Islet of Langerhans (tissue), 1 donor: ENCODE results near the gene DKK3.
"Not testable (repeated sequence)": the region's sequence is repeated elsewhere in the genome, so short reads cannot be mapped to it uniquely, and the experiment has no call there.

ENCODE experiments used
- FAIRE-seq: peaks from one replicate; lab custom pipeline; 2011; peaks lifted over from hg19 to GRCh38; lab: Jason Lieb, UNC

Gene DKK3

DNA sequence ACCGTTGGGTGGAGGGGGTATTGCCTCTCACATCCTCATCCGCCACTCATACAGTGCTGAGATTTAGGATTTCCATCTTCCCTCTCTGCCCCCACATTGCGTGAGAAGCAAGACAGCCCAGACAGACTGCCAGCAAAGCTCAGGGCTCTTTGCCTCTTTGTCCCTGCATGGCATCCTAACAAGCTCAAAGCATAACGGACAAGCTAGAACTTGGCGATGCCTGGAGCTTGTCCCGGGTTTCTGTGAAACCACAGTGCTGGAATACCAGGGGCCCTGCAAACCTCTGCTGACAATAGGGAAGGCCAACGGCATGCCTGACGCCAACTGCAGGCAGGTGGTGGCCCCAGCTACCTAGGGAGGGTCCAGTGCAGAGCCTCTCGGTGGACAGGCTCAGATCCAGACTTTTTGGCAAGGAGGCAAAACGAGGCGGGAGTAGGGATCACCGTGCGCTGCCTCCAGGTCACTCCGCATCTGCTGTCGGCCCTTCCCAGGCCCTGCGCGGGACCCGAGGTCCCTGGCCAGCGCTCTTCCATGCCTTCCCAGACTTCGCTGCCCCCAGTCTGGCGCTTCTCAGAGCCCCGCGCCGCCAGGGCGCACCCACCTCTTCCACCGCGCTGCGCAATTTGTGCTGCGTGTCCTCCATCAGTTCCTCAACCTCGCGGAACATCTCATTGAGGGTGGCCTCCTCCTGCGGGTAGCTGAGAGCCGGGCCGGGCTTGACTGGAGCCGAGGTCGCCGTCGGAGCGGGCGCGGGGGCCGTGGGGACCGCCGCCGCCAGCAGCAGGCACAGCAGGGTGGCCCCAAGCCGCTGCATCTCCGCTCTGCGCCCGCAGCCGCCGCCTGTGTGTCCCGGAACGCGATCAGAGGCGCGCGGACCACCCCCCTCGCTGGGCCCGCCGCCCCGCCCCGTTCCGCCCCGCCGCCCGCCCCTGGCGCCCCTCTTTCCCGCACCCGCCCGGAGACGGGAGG is at the start of gene DKK3:
DKK3 (minus strand) TSS at position 858 of the 969 bp plus-strand sequence; CDS start at position 814, 44 bp downstream.
- no peak for FAIRE-seq

DNA sequence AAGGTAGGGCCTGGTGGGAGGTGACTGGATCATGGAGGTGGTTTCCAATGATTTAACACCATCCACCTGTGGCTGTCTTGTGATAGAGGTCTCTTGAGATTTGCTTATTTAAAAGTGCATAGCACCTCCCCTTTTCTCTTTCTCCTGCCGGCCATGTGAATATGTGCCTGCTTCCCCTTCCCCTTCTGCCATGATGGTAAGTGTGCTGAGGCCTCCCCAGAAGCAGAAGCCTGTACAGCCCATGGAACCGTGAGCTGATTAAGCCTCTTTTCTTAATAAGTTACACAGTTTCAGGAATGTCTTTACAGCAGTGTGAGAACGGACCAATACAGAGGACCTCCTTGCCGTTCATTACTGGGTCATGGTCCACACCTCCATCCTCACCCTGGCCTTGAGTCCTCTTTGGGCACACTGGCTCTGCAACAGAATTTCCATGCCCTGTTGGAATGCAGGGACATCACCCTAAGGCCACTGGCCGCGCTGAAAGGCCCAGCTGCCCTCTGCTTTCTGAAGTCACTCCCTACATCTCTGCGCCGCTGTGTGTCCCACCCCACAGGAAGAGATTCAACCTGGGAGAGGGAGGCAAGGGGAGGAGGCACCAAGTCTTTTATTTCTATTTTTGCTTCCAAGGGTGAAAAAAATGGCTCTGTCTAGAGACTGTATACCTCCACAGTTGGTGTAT is 49.0 kb upstream of the DKK3 start:
- FAIRE-seq = no peak

DNA sequence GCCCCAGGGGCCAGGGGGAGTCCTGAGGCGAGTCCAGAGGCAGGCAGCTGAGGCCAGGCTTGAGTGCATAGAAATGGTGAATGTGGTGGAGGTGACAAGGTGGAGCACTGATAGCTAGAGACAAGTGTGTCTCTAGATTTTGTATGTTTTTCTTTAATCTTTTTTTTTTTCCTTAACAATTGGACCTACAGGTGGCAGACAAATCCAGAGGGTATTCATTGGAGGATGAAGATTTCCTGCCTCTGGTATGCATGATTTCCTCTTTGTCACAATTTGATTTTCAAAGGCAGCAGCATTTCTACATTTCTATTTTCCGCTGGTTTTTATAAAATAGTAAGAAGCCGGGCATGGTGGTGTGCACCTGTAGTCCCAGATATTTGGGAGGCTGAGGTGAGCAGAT is 47.7 kb upstream of the DKK3 start:
- no peak for FAIRE-seq

DNA sequence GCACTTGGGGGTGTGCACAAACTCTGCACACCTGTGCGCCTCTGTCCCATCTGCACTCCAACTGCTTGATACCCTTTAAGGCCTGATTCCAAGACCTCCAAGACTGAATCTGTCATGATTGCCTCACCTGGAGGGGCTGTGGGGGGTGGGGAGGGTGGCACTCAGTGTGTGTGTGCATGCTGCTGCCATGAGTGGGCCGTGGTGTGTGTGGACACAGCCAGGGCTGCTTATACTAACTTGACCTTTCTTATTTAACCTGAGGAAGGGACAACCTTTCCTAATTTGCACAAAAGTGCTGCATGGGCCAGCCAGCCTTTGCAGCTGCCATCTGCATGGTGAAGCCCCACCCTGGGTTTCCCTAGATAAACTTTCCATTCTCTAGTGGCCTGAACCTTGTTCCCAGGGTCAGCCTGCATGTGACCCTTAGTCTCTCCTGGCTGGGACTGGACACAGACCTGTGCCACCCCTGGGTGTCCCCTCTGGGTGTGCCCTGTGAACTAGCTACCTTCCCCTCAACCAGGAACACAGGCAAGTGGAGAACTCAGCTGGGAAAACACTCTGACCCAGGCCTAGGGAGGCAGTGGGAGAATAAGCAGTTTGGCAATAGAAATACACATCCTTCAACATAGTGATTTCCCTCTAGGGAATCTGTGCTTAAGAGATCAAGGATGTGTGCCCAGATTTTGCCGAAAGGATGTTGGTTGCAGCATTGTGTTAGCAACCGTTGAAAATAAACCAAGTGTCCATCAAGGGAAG is 45.4 kb upstream of the DKK3 start:
- FAIRE-seq = no peak

DNA sequence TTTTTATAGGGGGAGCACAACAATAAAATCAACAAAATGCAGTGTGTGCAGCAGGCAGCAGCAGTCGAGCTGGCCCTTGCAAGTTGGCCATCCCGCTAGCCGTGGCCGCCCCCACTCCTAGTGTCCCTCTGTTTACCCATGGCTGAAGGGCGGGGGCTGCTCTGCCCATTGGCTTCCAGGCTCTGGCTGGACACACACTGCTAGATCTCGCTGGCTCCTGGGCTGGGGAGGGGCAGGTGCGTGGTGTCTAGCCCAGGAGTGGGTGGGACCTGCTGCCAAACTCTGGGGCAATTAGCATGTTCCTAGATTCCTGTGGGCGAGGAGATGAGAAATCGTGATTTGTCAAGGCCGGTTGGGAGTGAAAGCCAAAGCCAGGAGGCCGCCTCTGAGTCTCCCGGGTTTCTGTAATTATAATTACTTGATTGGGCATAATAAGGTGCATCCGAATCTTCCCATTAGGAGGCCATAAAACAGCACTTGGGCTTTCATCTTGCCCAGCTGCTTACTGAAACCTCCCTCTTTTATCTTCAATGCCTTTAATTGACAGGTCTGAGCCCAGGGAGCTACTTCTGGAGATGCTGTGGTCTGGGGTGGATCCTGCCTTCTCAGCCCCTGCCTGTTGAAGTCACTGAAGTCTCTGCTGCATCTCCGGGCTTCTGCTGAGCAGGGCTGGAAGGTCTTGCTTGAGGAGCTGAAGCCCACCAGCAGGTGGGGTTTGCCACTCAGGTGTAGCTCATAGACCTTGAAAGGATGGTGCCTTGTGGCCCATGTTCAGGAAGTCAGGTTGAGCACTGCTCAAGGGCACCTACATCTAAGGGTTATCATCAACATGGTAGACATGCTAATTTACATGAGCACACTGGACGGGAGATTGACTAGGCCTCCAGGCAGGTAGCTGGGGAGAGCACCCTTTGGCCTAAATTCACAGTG is 44.5 kb upstream of the DKK3 start:
- FAIRE-seq = no peak

DNA sequence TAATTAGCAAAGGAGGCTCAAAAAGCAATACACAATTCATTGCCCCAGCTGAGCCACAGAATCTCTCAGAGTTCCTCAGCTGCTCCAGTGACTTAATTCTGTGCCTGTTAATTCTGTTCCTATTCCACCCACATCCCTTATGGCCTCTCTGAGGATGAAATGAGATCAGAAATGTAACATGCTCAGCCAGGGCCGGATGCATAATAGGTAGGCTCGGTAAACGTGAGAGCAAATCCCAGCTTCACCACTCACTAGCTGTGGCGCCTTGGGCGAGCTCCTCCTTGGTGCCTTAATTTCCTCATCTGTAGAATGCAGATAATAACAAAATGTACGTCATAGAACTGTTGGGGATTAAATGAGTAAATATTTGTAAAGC is 42.8 kb upstream of the DKK3 start:
- no peak for FAIRE-seq

DNA sequence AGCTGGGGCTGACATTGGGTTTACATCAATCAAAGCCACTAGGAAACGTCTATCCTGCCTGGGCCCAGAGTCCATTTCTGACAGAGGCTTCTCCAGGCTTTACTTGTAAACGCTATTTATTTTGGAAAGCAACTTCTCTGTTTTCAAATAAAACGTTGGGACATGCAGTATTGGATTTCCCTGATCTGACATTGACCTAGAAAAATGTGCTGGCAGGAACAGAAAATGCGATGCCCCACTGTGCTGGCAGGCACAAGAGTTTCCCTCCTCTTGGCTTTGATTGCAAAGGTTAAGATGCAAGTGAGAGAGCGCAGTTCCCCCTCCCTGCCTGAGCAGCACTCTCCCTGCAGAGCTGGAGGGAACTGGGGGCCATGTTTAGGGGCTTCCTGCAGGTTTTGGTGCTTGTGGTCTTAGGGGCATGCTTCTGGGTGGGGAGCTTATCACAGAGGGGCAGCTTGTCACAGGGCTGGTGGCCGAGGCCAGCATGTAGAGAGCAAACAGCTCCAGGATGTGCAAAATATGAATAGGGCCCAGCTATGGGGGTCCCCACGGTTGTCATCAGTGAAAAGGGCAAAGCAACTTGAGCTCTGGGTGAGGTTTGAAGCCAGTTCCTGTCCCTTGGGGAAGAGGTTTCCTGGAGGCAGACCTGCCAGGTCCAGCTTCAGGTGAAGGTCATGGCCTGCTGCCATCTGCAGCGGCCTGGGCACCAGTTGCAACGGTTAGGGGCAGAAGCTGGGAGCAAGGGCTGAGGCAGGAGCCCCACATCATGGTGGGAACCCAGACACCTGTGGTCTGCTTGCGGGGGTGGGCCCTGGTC is 42.3 kb upstream of the DKK3 start:
- FAIRE-seq = no peak

DNA sequence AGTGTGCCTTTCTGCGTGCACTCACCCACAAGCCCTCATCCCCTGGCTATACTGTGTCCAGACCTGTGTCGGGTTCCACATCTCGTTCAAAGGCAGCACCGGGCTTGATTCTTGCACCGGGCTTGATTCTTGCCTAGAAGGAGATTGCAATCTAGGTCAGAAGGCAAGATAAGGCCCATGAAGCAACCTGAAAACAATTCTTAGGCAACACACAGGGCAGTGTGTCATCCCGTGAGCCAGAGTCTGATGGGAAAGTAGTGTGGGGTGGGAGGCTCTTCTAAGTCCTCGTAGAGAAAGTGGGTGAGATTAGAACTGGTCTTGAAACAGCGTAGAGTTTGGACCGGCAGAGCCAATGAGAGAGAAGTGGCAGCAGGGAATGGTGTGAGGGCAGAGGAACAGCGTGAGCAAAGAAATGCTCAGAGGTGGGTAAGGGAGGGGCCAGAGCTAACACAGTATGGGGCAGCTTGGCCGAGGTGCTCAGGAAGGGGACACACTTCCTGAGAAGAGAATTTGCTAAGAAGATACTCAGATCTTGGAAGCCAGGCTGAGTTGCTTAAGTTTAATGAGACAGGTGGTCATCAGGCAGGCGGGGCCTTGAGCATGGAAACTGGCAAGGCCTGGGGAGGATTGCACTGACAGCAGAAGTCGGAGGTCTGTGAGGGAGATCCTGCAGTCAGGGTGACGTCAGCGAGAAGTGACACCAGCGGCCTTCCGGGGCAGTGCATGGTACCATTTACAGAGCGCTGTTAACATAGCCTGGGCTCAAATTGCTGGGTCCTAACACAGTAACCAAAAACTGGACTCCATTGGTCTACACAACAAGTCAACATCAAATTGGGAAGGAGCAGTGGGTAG is 40.7 kb upstream of the DKK3 start:
- no peak for FAIRE-seq

DNA sequence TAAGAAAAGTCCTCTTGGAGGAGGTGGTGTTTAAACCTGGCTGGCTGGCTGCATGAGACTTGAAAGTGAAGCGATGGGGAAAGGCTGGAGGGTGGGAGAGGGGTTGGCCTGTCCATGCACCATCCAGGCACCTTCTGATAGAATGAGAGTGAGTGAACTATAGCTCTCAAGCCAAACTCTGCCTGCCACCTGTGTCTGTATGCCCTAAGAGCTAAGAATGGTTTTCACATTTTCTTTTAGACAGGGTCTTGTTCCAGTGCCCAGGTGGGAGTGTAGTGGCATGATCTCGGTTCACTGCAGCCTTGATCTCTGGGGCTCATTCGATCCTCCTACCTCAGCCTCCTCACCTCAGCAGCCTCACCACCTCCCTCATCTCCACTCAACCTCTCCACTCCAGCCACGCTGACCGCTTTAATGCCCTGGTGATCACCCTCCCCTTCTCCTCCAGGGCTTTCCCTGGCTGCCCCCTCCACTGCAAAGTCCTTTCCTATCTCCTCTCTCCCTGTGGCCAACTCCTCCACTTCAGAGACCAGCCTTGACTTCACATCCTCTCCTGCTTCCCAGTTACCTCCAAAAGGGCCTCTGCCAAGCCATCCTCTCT is 38.3 kb upstream of the DKK3 start:
- FAIRE-seq = no peak

DNA sequence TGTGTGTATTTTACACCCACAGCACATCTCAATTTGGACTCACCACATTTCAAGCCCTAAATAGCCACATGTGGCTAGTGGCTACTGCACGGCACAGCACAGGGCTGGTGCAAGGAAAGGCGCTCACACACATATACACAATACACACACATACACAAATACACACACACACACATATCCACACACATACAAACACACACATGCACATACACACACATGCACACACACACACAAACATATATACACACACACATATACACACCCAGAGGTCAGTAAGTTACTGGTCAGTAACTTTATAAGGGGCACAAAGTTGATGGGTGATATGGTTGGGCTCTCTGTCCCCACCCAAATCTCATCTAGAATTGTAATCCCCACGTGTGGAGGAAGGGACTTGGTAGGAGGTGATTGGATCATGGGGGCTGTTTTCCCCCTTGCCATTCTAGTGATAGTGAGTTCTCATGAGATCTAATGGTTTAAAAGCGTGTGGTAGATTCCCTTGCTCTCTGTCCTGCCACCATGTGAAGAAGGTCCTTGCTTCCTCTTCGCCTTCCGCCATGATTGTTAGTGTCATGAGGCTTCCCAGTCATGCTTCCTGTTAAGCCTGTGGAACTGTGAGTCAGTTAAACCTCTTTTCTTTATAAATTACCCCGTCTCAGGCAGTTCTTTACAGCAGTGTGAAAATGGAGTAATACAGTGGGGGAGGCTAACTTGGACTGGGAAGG is 37.6 kb upstream of the DKK3 start:
- no peak for FAIRE-seq

DNA sequence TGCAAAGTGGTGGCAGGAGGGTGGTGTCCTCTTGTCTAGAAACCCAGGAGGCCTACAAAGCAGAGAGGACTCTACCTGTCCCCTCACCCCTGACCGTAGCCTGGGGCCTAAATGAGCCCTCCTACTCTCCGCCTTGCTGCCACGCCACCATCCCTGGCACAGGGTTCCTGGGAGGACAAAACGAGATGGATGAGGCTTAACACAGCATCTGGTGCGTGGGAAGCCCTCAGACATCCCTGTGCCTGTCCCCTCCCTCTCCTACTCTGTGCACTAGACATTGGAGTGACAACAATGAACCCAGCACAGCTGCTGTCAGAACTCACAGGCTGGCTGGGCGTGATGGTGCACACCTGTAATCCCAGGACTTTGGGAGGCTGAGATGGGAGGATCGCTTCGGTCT is 36.4 kb upstream of the DKK3 start:
- no peak for FAIRE-seq

DNA sequence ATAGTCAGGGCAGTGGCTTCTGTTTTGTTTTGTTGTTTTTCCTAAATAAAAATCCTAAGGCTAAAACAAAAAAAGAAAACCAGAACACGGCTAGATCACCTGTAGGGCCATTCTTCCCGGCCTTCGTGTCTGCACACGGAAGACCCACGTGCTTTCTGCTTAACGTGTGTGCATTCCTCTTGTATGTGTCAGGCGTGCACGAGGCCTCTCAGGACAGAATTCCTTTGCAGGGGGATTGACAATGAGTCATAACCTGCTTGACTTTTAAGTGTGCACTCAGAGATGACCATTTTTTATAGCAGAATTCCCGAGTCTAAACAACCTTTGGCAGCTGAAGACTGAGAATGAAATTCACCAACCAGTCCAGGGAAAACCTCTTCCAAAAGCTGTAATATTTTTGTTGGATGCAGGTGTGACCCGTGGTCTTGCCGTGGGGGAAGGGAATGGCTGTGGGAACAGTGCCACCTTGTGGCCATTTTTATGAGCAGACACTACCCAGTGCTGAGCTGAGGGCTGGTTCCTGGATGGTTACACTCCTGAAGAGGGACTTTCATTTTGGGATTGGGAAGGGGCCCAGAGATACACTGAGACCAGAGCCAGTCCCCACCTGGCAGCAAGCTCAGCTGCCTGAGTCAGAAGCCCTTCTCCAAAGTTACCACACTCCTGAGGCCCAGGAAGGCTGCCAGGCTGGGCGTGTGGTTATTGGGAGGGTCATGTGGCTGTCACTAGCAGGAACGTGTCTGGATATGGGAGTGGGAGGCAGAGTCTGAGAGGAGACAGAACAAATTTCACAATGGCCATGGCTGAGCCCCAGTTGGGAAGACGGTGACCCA is 35.7 kb upstream of the DKK3 start:
- peak; percentile 30 for FAIRE-seq

DNA sequence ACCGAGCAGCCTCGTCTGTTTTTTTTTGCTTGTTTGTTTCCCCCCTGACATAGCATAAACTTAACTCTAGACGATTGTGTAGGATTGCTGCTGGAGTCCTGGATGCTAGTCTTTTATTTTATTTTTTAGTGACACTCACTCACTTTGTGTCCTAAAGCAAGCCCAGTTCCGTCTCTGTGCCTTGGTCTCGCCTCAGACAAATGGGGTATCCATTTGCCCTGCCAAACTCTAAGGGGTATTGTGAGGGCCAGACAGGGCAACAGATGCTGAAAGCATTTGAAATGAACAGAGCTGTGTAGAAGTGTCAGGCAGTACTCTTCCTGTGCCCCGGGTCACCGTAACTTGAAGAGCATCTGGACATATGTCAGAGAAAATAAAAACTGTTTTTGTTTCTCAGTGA is 34.8 kb upstream of the DKK3 start:
- FAIRE-seq = no peak

DNA sequence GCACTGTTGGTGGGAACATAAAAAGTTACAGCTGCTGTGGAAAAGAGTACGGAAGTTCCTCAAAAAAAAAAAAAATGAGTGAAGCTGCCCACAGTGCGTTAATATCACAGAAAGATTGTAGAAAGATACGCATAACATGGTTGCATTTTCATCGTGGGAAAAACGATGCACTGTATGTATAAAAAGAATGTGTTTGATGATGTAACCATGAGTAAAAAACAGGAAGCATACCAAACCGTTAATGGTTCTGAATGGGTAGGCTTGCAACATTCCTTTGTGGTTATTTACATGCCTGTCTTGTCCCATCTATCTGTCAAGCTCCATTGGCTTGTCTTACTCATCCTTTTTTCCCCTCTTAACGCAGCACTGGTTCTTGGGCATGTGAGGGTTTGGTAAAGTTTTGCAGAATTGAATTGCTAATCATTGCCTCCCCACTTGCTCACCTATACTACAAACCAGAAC is 33.8 kb upstream of the DKK3 start:
- FAIRE-seq = no peak

DNA sequence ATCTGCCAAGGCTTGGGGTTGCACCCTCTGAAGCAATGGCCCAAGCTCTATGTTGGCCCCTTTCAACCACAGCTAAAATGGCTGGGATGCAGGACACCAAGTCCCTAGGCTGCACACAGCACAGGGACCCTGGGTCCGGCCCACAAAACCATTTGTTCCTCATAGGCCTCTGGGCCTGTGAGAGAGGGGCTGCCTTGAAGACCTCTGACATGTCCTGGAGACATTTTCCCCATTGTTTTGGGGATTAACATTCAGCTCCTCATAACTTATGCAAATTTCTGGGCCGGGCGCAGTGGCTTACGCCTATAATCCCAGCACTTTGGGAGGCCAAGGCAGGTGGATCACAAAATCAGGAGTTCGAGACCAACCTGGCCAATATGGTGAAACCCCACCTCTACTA is 32.3 kb upstream of the DKK3 start:
- not testable (repeated sequence) for FAIRE-seq

DNA sequence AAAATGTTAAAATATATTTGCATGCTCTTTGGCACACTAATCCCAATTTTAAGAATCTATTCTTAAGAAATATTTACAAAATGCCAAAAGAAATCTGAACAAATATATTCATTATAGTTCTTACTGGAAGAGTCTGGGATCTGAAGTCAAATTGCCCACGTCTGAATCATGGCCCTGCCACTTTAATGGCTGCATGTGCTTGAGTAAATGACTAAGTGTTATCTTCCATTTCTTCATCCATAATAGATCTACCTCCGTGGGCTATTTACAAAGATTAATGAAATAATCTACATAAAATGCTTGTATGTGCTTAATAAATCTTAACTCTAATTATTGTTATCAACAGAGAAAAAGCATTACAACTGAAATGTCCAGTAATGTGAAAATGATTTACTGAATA is 24.5 kb upstream of the DKK3 start:
- no peak for FAIRE-seq

DNA sequence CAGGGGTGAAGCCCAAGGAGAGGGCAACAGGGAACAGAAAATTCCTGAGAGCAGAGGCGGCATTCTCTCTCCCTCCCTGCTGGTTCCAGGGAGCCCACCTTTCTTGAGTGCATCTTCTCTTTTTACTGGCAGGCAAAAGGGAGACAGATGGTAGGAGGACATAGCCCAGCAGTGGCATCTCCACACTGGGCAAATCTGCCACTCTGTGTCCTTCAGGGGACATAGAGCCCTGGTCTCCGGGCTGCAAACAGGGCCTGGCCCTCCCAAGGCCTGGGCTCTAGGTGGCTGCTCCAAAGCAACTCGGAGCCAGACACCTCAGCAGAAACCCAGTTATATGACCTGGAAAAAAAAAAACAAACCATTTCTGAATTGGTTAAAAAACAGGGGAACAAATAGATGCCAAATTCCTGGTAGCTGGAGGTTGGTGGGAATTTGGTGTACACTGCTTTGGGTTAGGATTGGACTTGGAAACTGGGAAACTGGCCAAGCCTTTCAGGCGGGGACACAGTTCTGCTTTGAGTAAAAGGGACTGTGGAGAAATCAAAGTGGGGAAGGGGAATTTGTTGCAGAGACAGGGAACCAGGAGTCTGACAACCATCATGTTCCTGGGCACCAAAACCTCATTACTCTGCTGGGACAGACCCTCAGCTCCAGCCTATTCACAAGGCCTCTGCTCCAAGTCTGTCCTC is 23.6 kb upstream of the DKK3 start:
- FAIRE-seq = no peak
